ENCODE data around the gene RO60. TPM values are rescaled to one million over a fixed set of nuclear protein-coding genes. Genes with fewer than 3 reads are reported as not detected.
A peak's percentile ranks its signal among the peaks of the same experiment; 100 is the strongest.
"Not testable (repeated sequence)": the region's sequence is repeated elsewhere in the genome, so short reads cannot be mapped to it uniquely, and the experiment has no call there.

RO60 gene
- total RNA-seq, 2 donors from 2014 or later = 60.6 to 74.0 TPM

DNA sequence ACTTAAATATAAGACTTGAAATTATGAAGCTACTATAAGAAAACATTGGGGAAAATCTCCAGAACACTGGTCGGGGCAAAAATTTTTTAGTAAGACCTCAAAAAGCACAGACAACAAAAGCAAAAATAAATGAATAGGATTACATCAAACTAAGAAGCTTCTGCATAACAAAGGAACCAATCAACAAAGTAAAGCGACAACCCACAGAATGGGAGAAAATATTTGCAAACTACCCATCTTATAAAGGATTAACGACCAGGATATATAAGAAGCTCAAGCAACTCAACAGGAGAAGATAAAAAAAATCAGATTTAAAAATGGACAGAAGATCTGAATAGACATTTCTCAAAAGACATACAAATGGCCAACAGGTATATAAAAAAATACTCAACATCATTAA, 19.4 kb upstream of the RO60 start:
- ATAC-seq (no peak), DNase-seq (ENCODE audit: low spot score) (no peak)
- H3K36me3 Mint-ChIP-seq = peaks cover 4% of the 10 kb centered on the region
- no peak overlapping the region for H3K4me3 Mint-ChIP-seq
- peaks cover 28 to 31% of the 10 kb centered on the region in 2 donors for H3K4me1 Mint-ChIP-seq (ENCODE audit: low read depth in 2 of 2)
- no peaks in the 10 kb centered on the region for H3K27me3 Mint-ChIP-seq
- no peaks in the 10 kb centered on the region for H3K9me3 Mint-ChIP-seq
- no peak overlapping the region for H3K27ac Mint-ChIP-seq

DNA sequence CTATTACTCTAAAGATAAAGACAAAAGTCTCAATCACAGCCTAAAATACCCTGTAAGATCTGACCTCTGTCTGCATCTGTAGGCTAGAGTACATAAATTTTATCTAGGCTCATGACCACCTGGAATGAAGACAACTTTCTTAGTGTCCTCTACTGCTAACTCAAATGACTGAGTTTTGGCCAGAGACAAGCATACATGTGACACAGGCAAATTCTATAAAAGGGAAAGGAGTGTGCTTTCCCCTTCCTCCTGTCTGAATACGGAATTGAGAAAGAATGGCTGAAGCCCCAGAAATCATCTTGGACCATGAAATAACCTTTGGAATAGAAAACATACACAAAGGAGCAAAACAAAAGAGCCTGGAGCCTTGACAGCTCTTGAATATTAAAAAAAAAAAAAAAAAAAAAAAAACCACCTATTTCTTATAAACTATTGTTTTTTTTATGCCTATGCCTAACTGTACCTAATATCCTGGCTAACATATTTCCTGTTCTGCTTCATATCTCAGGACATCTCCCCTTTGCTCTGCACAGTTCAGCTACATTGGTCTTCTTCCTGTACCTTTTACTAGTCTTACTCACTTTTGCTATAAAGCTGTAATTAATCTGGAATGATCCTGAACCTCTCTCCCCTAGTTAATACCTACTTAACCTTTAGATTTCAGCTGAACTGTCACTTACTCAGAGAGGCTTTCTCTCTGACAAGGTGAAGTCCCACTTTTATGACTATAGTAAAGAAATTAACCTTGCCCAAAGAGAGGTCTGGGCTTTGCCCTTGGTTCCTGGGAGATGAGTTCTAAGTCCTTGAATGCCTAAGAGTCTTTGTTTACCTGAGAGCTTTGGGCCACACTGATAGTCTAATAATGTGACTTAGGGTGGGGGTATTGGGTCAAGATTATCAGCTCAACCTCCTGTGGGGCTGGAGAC, 16.4 kb upstream of the RO60 start:
- H3K27me3 Mint-ChIP-seq = no peaks in the 10 kb centered on the region
- no peak overlapping the region for H3K4me3 Mint-ChIP-seq
- H3K36me3 Mint-ChIP-seq = peaks cover 4% of the 10 kb centered on the region
- ATAC-seq = no peak
- no peaks in the 10 kb centered on the region for H3K9me3 Mint-ChIP-seq
- no peak for DNase-seq (ENCODE audit: low spot score)
- no peak overlapping the region for H3K27ac Mint-ChIP-seq
- peaks cover 6 to 20% of the 10 kb centered on the region in 2 donors for H3K4me1 Mint-ChIP-seq (ENCODE audit: low read depth in 2 of 2)

DNA sequence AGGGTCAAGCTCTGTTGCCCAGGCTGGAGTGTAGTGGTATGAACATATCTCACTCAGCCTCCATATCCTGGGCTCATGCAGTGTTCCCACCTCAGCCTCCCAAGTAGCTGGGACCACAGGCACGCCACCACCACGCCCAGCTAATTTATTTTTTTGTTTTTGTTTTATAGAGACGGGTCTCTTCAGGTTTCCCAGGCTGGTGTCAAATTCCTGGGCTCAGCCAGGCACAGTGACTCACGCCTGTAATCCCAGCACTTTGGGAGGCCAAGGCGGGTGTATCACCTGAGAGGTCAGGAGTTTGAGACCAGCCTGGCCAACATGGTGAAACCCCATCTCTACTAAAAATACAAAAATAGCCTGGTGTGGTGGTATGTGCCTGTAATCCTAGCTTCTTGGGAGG, 10.5 kb upstream of the RO60 start:
- not testable (repeated sequence) for ATAC-seq; H3K36me3 Mint-ChIP-seq; H3K4me3 Mint-ChIP-seq; DNase-seq (ENCODE audit: low spot score); H3K4me1 Mint-ChIP-seq (ENCODE audit: low read depth in 2 of 2); H3K9me3 Mint-ChIP-seq; H3K27me3 Mint-ChIP-seq; H3K27ac Mint-ChIP-seq

DNA sequence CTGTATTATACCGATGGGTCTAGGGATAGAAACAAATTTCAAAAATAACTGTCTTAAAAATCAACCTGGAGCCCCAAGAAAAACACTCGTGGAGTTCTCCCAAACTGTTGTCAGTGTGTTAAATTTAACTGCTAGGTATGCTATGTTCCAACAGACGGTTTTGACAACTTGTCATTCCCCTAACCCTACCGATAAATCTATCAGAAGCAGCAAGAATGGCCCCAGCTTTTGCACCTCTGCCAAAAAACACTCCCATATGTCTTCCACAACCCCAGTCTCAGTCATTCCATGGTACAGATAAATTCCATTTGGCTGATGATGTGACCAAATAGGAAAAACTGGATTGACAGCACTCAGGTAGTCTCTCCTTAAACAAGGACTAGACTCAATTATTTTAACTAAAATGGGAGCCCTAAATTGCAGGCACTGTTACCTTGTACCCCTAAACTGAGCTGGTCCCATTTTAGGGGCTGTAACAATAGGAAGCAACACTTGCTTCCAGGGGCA, 5.2 kb upstream of the RO60 start:
- peaks cover 33 to 35% of the 10 kb centered on the region in 2 donors for H3K4me1 Mint-ChIP-seq (ENCODE audit: low read depth in 2 of 2)
- no peak for ATAC-seq
- no peaks in the 10 kb centered on the region for H3K27me3 Mint-ChIP-seq

DNA sequence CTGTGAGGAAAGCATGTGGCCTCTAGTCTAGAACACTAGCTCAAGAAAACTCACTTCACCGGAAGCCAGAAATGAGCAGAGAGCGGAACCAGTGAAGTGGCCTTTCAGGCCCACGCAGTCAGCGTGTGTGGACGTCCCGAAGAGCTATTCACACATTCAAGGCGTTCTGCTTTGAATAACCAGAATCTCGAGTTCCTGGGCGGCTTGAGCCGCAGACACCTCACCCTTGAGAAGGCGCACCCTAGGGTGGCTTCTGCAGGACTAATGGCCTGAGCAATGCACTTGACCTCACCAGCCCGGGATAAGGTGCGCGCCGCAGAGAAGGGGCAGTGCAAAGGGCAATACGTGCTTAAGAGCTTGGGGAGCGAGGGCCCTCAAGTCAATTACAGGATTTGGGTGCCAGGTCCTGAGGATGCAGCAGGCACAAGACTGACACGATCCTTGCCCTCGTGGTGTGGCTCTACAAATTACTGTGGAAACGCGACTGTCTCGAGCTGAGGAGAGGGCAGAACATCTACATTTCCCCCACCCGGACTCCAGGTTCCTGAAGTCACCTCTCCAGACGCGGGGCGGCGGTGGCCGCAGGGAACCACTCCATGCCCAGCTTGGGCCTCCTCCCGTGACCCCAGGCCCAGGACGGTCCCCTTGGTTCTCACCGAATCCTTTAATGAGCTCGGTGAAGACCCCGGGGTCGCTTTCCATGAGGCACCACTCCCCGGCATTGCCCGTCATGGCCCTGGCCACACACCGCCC, 707 bp upstream of the RO60 start:
- peak overlapping the region; percentile 97 for H3K4me3 Mint-ChIP-seq
- peak; percentile 75 to 81 for ATAC-seq
- peak overlapping the region; percentile 90 to 95 for H3K27ac Mint-ChIP-seq
- peaks cover 50 to 63% of the 10 kb centered on the region in 2 donors for H3K4me1 Mint-ChIP-seq (ENCODE audit: low read depth in 2 of 2)
- no peaks in the 10 kb centered on the region for H3K27me3 Mint-ChIP-seq
- no peaks in the 10 kb centered on the region for H3K9me3 Mint-ChIP-seq
- peak; percentile 89 for DNase-seq (ENCODE audit: low spot score)
- peaks cover 6% of the 10 kb centered on the region for H3K36me3 Mint-ChIP-seq

More for the DNA sequence above, 5.2 kb upstream of the RO60 start:
- DNase-seq (ENCODE audit: low spot score) = no peak
- Mint-ChIP-seq H3K27ac (no peak overlapping the region), H3K36me3 (peaks cover 10% of the 10 kb centered on the region), H3K4me3 (no peak overlapping the region), H3K9me3 (no peaks in the 10 kb centered on the region)

DNA sequence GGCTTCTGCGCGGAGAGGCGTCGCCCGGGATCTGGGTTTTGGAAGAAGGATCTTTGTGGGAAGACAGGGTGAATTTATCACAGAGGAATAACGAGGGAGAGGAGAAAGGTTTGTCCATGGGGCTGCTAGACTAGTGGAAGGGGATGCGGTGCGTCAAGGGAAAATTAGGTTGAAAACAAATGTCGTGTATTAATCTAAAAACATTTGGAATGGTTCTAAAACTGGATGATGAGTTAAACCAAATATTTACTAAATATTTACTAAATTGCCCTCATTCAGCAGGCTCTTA, 647 bp downstream of the RO60 start:
- Mint-ChIP-seq H3K9me3 (no peaks in the 10 kb centered on the region), H3K27ac (peak overlapping the region; percentile 90 to 95), H3K4me1 (ENCODE audit: low read depth in 2 of 2) (peaks cover 47 to 58% of the 10 kb centered on the region in 2 donors), H3K4me3 (peak overlapping the region; percentile 97), H3K36me3 (peaks cover 6% of the 10 kb centered on the region), H3K27me3 (no peaks in the 10 kb centered on the region)
- no peak for ATAC-seq
- no peak for DNase-seq (ENCODE audit: low spot score)

DNA sequence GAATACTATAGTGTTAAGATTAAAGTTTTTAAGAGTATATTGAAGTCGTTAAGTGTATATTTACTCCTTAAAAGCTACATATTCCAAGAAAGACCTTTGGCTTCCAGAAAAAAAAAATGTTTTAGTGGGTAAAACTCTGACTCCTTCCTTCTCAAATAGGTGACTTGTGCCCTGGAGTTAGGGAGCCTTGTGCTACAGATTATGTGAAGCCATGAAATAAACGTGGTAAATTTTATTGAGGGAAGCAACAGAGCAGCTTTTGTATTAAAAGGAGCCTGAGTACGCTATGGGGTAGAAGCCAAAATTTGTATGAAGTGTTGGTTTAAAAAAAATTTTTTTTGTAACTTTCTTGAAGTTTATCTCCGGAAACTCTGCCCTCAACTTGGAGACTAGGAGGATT, 994 bp downstream of the RO60 start:
- Mint-ChIP-seq H3K9me3 (no peaks in the 10 kb centered on the region), H3K36me3 (peaks cover 6% of the 10 kb centered on the region), H3K4me1 (ENCODE audit: low read depth in 2 of 2) (peaks cover 47 to 59% of the 10 kb centered on the region in 2 donors), H3K4me3 (peak overlapping the region; percentile 97), H3K27me3 (no peaks in the 10 kb centered on the region), H3K27ac (peak overlapping the region; percentile 90 to 95)
- ATAC-seq (no peak), DNase-seq (ENCODE audit: low spot score) (no peak)

DNA sequence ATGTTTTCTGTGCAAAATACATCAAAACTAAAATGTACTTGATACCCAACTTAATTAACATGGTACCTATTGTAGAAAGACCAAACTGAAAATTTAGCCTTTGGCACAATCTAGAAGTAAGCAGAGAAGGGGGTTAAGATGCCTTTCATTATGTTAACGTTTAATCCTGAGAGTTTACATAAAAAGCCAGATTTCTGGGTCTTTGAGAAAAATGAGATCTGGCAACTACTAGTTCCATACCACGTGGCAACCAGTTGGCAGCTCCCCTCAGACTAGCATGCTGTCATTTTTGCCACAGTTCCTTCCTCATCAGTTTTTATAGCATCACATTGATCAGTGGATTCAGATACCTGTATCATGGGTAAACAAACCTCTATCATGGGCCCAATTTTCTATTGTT, 1.5 kb downstream of the RO60 start:
- H3K4me3 Mint-ChIP-seq = peak overlapping the region; percentile 97
- no peaks in the 10 kb centered on the region for H3K27me3 Mint-ChIP-seq
- DNase-seq (ENCODE audit: low spot score) (no peak), ATAC-seq (no peak)
- H3K4me1 Mint-ChIP-seq (ENCODE audit: low read depth in 2 of 2) = peaks cover 50 to 64% of the 10 kb centered on the region in 2 donors
- peak overlapping the region; percentile 90 to 95 for H3K27ac Mint-ChIP-seq
- H3K9me3 Mint-ChIP-seq = no peaks in the 10 kb centered on the region
- H3K36me3 Mint-ChIP-seq = peaks cover 5% of the 10 kb centered on the region

DNA sequence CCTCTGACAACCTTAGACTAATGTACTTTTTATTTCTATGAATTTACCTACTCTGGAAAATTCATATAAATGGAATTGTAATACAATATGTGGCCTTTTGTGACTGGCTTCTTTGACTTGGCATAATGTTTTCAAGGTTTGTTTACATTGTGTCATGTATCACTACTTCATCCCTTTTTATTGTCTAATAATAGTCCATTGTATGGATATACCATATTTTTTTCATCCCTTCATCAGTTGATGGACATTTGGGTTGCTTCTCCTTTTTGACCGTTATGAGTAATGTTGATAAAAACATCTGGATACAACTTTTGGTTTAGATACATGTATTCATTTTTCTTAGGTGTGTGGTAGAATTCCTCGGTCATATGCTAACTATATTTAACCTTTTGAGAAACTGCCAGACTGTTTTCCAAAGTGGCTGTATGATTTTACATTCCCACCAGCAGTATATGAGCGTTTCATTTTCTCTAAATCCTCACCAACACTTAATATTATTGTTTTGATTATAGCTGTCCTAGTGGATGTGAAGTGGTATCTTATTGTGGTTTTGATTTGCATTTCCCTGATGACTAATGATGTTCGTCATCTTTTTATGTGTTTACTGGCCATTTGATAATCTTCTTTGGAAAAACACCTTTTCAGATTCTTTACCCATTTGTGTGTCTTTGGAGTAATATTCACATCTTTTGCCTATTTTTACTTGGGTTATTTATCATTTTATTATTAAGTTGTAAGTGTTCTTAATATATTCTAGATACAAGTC, 3.5 kb downstream of the RO60 start:
- H3K9me3 Mint-ChIP-seq = no peaks in the 10 kb centered on the region
- DNase-seq (ENCODE audit: low spot score) (no peak), ATAC-seq (no peak)
- no peaks in the 10 kb centered on the region for H3K27me3 Mint-ChIP-seq
- H3K4me1 Mint-ChIP-seq (ENCODE audit: low read depth in 2 of 2) = peaks cover 50 to 62% of the 10 kb centered on the region in 2 donors
- H3K36me3 Mint-ChIP-seq = no peaks in the 10 kb centered on the region
- H3K27ac Mint-ChIP-seq = peak overlapping the region; percentile 20 to 49
- peak overlapping the region; percentile 51 for H3K4me3 Mint-ChIP-seq

DNA sequence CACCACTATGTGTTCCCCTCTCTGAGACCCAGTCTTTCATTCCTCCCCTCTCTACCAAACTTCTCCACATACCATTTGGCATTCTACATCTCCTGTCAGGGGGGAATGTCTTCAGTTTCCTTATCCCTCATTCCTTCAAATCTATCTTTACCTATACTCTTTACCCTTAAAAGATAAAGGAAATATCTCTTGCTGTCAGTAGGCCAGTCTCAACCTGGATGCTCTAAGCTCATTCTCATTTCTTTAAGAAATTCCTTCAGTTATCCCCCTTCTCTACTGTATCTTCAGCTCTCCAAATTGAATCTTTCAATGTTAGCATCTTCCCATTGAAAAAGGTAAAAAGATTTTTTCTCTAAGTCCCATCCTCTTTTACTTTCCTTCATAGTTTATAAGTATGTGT, 6.5 kb downstream of the RO60 start:
- H3K4me1 Mint-ChIP-seq (ENCODE audit: low read depth in 2 of 2) = peaks cover 48 to 60% of the 10 kb centered on the region in 2 donors
- no peaks in the 10 kb centered on the region for H3K27me3 Mint-ChIP-seq

DNA sequence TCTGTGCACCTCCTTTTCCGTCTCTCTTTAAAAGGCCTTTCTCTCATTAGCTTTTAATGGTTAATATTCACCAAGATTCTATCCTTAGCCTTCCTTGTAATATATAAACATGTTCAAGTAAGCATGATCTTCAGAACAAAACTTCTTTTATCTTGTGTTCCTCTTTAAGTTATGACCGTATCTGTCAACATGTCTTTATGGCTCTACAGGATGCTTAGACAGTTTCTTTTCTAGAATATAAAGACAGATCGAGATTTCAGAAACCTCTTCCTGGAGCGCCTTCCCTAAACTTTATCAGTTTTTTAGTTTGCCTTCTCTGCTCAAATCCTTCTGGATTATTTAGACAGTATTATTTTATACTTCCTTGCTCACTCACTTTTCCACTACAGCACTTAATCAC, 7.2 kb downstream of the RO60 start:
- peak overlapping the region; percentile 2 to 11 for H3K27ac Mint-ChIP-seq
- ATAC-seq (no peak), DNase-seq (ENCODE audit: low spot score) (no peak)
- peak overlapping the region; percentile 3 for H3K4me3 Mint-ChIP-seq
- no peaks in the 10 kb centered on the region for H3K27me3 Mint-ChIP-seq
- H3K4me1 Mint-ChIP-seq (ENCODE audit: low read depth in 2 of 2) = peaks cover 47 to 62% of the 10 kb centered on the region in 2 donors
- H3K36me3 Mint-ChIP-seq = no peaks in the 10 kb centered on the region
- H3K9me3 Mint-ChIP-seq = no peaks in the 10 kb centered on the region

More for the DNA sequence above, 6.5 kb downstream of the RO60 start:
- Mint-ChIP-seq H3K27ac (peak overlapping the region; percentile 2 to 11), H3K4me3 (no peak overlapping the region), H3K36me3 (no peaks in the 10 kb centered on the region), H3K9me3 (no peaks in the 10 kb centered on the region)
- DNase-seq (ENCODE audit: low spot score) (no peak), ATAC-seq (no peak)

DNA sequence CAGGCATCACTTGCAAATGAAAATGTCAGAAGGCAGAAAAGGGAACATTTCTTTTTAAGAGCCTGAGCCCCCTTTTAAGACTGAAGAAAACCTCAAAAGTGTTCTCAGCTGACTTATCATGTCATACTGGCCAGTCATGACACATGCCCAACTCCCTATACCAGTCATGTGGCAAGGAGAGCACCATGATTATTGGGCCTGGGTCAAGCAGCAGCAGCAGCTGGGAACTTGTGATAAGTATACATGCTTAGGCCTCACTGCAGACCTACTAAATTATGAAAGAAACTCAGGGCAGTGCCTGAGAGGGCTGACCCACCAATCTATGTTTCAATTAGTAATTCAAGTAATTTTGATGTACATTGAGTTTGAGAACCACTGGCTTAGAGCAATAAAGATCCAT, 8.6 kb downstream of the RO60 start:
- Mint-ChIP-seq H3K9me3 (no peaks in the 10 kb centered on the region), H3K27ac (peak overlapping the region; percentile 11 to 38), H3K36me3 (no peaks in the 10 kb centered on the region), H3K4me3 (no peak overlapping the region), H3K27me3 (no peaks in the 10 kb centered on the region), H3K4me1 (ENCODE audit: low read depth in 2 of 2) (peaks cover 42 to 56% of the 10 kb centered on the region in 2 donors)
- no peak for DNase-seq (ENCODE audit: low spot score)
- ATAC-seq = peak in 1 of 2 donors; percentile 37

DNA sequence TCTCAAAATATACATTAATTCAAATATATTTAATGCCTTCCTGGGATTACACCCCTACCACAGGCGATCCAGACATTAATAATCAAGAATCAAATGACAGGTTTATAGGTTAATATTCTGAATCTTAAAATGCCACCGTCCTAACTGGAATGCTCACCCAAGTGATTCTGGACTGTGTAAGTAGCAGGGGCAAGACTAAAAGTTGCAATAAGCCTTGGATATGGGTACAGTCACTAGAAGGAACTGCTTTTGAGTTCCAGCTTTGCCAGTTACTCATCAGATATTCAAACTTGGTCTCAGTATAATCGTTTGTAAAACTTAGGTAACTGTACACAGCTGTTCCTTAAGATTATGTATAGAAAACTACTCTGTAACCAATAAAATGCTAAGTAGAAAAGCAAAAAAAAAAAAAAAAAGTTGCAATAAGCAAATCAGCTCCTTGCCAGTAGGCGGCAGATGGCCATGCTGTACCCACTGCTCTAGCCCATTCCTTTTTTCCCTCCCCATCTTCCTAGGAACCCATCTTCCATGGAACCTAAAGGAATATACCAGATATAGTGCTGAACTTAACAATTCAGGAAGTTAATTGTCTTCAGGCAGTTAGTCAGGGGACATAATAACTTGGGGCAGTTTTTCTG, 10.5 kb downstream of the RO60 start:
- Mint-ChIP-seq H3K9me3 (no peaks in the 10 kb centered on the region), H3K4me3 (peak overlapping the region; percentile 53), H3K4me1 (ENCODE audit: low read depth in 2 of 2) (peaks cover 35 to 49% of the 10 kb centered on the region in 2 donors), H3K27ac (peak overlapping the region; percentile 78), H3K27me3 (no peaks in the 10 kb centered on the region), H3K36me3 (no peaks in the 10 kb centered on the region)
- ATAC-seq (no peak), DNase-seq (ENCODE audit: low spot score) (no peak)
